GM12873 (cell line): Measurements from ENCODE around the gene MAP3K10.

Experiments
- CTCF ChIP-seq: IDR thresholded peaks from 2 replicates; pipeline ENCODE4 v1.5.1; 2012; ENCODE audit warnings: low read depth, mild to moderate bottlenecking, moderate library complexity, low read length, control low read depth; ENCODE audit not compliant: insufficient read depth; ENCODE audit errors: missing control alignments

The MAP3K10 gene

GRCh38 chr19:40147693-40148347, 43.4 kb upstream of the MAP3K10 start:
- no peak for TF ChIP-seq CTCF

GRCh38 chr19:40149501-40149900, 41.7 kb upstream of the MAP3K10 start:
- no peak for TF ChIP-seq CTCF

- no peak for TF ChIP-seq CTCF
These were observed 41.1 kb upstream of the MAP3K10 start for GRCh38 chr19:40150170-40150569.

GRCh38 chr19:40154121-40154680, 37.0 kb upstream of the MAP3K10 start:
- TF ChIP-seq CTCF = no peak

GRCh38 chr19:40155749-40156265, 35.4 kb upstream of the MAP3K10 start:
- TF ChIP-seq CTCF = peak; percentile 54

- TF ChIP-seq CTCF = no peak
These were observed 34.2 kb upstream of the MAP3K10 start for GRCh38 chr19:40157059-40157458.

GRCh38 chr19:40159744-40160143, 31.5 kb upstream of the MAP3K10 start:
- TF ChIP-seq CTCF = no peak
